Caco-2 (cell line): Measurements from ENCODE around the gene ZNF747. TPM values are rescaled to one million over a fixed set of nuclear protein-coding genes. Genes with fewer than 3 reads are reported as not detected.

Experiments used
- BruUV-seq: library from RNA; stranded (reverse); fragments of 400-500 nt; replicated peaks from 2 replicates; lab custom pipeline; 2021; lab: Mats Ljungman, UMichigan
- CTCF ChIA-PET: fragments of 300-600 bp; sonication (Branson Sonifier 250); formaldehyde crosslinking; loops from one replicate; lab custom pipeline; 2022; ENCODE audit warnings: antibody characterized with exemption; lab: Charles Lee
- POLR2A ChIA-PET: fragments of 300-600 bp; sonication (Branson Sonifier 250); formaldehyde crosslinking; loops from one replicate; lab custom pipeline; 2022; ENCODE audit warnings: antibody characterized with exemption; lab: Charles Lee
- DNase-seq, 2 experiments: peaks; one replicate each; pipeline versions ENCODE4 v3.0.0 to v3.0.0-alpha.2; 2020 to 2022
- H3K27me3 ChIP-seq: replicated peaks from 2 replicates; pipeline ENCODE4 v1.6.0; 2011; ENCODE audit warnings: low read length; ENCODE audit not compliant: control insufficient read depth, insufficient read depth
- H3K36me3 ChIP-seq: 2 replicates; pipeline ENCODE4 v1.5.1; 2011; ENCODE audit warnings: low read length; ENCODE audit not compliant: control insufficient read depth, insufficient read depth
- H3K4me1 ChIP-seq: fragments of 250-450 bp; sonication (Bioruptor Pico); 2 replicates; pipeline ENCODE4 v1.5.1; 2020; ENCODE audit warnings: mild to moderate bottlenecking
- H3K4me3 ChIP-seq: 2 replicates; pipeline ENCODE4 v1.5.1; 2011; ENCODE audit warnings: low read depth, mild to moderate bottlenecking, control low read depth, low read length
- H3K9me3 ChIP-seq: fragments of 250-450 bp; sonication (Bioruptor Pico); 2 replicates; pipeline ENCODE4 v1.5.1; 2020; ENCODE audit warnings: mild to moderate bottlenecking, moderate library complexity
- H3K27ac Mint-ChIP-seq: one replicate; pipeline ENCODE4 v1.8.0; 2022; ENCODE audit warnings: mixed read lengths; ENCODE audit not compliant: unreplicated experiment
- H3K27me3 Mint-ChIP-seq: one replicate; pipeline ENCODE4 v1.8.0; 2022; ENCODE audit warnings: mixed read lengths; ENCODE audit not compliant: insufficient read depth, unreplicated experiment
- H3K36me3 Mint-ChIP-seq: one replicate; pipeline ENCODE4 v1.8.0; 2022; ENCODE audit warnings: mild to moderate bottlenecking, mixed read lengths; ENCODE audit not compliant: insufficient read depth, unreplicated experiment
- H3K4me1 Mint-ChIP-seq: one replicate; pipeline ENCODE4 v1.8.0; 2022; ENCODE audit warnings: low read depth, mixed read lengths; ENCODE audit not compliant: unreplicated experiment
- H3K4me3 Mint-ChIP-seq: one replicate; pipeline ENCODE4 v1.8.0; 2022; ENCODE audit warnings: mild to moderate bottlenecking, moderate library complexity, mixed read lengths; ENCODE audit not compliant: unreplicated experiment
- H3K9me3 Mint-ChIP-seq: one replicate; pipeline ENCODE4 v1.8.0; 2022; ENCODE audit warnings: mixed read lengths; ENCODE audit not compliant: unreplicated experiment
- CTCF ChIP-seq, 2 experiments: fragments of 200-600 bp in 1 of 2; IDR thresholded peaks; 1 replicate in 1 of 2; 2 replicates in 1 of 2; pipeline versions ENCODE4 v1.5.1 to v1.8.0; 2011 to 2022; ENCODE audit warnings: antibody characterized with exemption in 1 of 2, control low read depth in 1 of 2, inconsistent platforms in 1 of 2, low read depth in 1 of 2, low read length in 1 of 2, mild to moderate bottlenecking in 1 of 2, moderate library complexity in 1 of 2; ENCODE audit not compliant: insufficient read depth in 1 of 2, severe bottlenecking in 1 of 2, unreplicated experiment in 1 of 2
- intact Hi-C: fragments of 100-400 bp; cut with micrococcal nuclease; formaldehyde crosslinking; loops from one replicate; pipeline ENCODE4 v1.10.0; 2022; ENCODE audit not compliant: unreplicated experiment
- total RNA-seq: library from RNA; stranded (reverse); gene quantifications from 2 replicates; pipeline ENCODE4 v1.2.3, GENCODE V29; 2022

The ZNF747 gene
- total RNA-seq, 1 experiment from 2014 or later = 8.1 TPM

- peaks cover 9% of the 10 kb centered on the region for H3K4me1 ChIP-seq
- intact Hi-C loops = no loop called here
- TF ChIP-seq CTCF (IDR thresholded peaks at IDR 0.05; ENCODE audit: insufficient read depth in 1 of 2, low read depth in 1 of 2, low read length in 1 of 2, severe bottlenecking in 1 of 2, unreplicated experiment in 1 of 2) = no peak
- no peak for DNase-seq
- H3K4me3 ChIP-seq = 0 out of 2 replicates have a peak overlapping the region, but pooled peaks have one; percentile 80
- H3K9me3 ChIP-seq = no peaks in the 10 kb centered on the region
- ChIA-PET CTCF (interaction anchor here (0.5 kb wide), 1 partner anchor 36 kb away, joined by 3 read pairs; no protein-coding TSS in a partner anchor), POLR2A (no interaction called here)
- peak overlapping the region; percentile 87 for H3K4me3 Mint-ChIP-seq
- no peaks in the 10 kb centered on the region for H3K27me3 Mint-ChIP-seq
- H3K36me3 ChIP-seq = no peaks in the 10 kb centered on the region; the same call in 1 of the 2 replicates
- H3K27me3 ChIP-seq = no peaks in the 10 kb centered on the region
- no peak overlapping the region for H3K27ac Mint-ChIP-seq
- no peaks in the 10 kb centered on the region for H3K9me3 Mint-ChIP-seq
- no TSS peak for BruUV-seq
- H3K36me3 Mint-ChIP-seq = peaks cover 12% of the 10 kb centered on the region
- H3K4me1 Mint-ChIP-seq = peaks cover 1% of the 10 kb centered on the region
These were observed 1.5 kb downstream of the ZNF747 start for GRCh38 chr16:30533146-30533522.

- Mint-ChIP-seq H3K9me3 (no peaks in the 10 kb centered on the region), H3K4me3 (peak overlapping the region; percentile 87), H3K36me3 (peaks cover 15% of the 10 kb centered on the region), H3K4me1 (peaks cover 6% of the 10 kb centered on the region), H3K27ac (no peak overlapping the region), H3K27me3 (no peaks in the 10 kb centered on the region)
- DNase-seq = no peak
- no peaks in the 10 kb centered on the region for H3K27me3 ChIP-seq
- BruUV-seq = no TSS peak
- no peaks in the 10 kb centered on the region for H3K9me3 ChIP-seq
- ChIA-PET CTCF (no interaction called here), POLR2A (no interaction called here)
- H3K4me3 ChIP-seq = no peak overlapping the region
- TF ChIP-seq CTCF (IDR thresholded peaks at IDR 0.05; ENCODE audit: insufficient read depth in 1 of 2, low read depth in 1 of 2, low read length in 1 of 2, severe bottlenecking in 1 of 2, unreplicated experiment in 1 of 2) = no peak
- intact Hi-C loops = no loop called here
- peaks cover 15% of the 10 kb centered on the region for H3K4me1 ChIP-seq
- H3K36me3 ChIP-seq = no peaks in the 10 kb centered on the region; the same call in 1 of the 2 replicates
These were observed 2.1 kb downstream of the ZNF747 start for GRCh38 chr16:30532285-30533145.

GRCh38 chr16:30530163-30531037 lies 4.3 kb downstream of the ZNF747 start:
- Histone ChIP-seq H3K4me1 (peaks cover 15% of the 10 kb centered on the region), H3K36me3 (no peaks in the 10 kb centered on the region; the same call in 1 of the 2 replicates), H3K9me3 (no peaks in the 10 kb centered on the region), H3K27me3 (no peaks in the 10 kb centered on the region), H3K4me3 (no peak overlapping the region)
- TF ChIP-seq CTCF (IDR thresholded peaks at IDR 0.05; ENCODE audit: insufficient read depth in 1 of 2, low read depth in 1 of 2, low read length in 1 of 2, severe bottlenecking in 1 of 2, unreplicated experiment in 1 of 2) = no peak
- H3K4me1 Mint-ChIP-seq = peaks cover 6% of the 10 kb centered on the region
- H3K27ac Mint-ChIP-seq = no peak overlapping the region
- intact Hi-C loops = no loop called here
- no peaks in the 10 kb centered on the region for H3K27me3 Mint-ChIP-seq
- BruUV-seq = no TSS peak
- H3K4me3 Mint-ChIP-seq = no peak overlapping the region
- peaks cover 29% of the 10 kb centered on the region for H3K36me3 Mint-ChIP-seq
- DNase-seq = no peak
- ChIA-PET POLR2A (interaction anchor here (0.6 kb wide), 1 partner anchor 85 kb away, joined by 6 read pairs; no protein-coding TSS in a partner anchor), CTCF (no interaction called here)
- no peaks in the 10 kb centered on the region for H3K9me3 Mint-ChIP-seq
